Right atrium auricular region (tissue), 2 donors: ENCODE measurements around the gene MGMT. TPM values are rescaled to one million over a fixed set of nuclear protein-coding genes. Genes with fewer than 3 reads are reported as not detected.

Experiments
- DNase-seq: peaks from one replicate; pipeline ENCODE4 v3.0.0-alpha.2; 2019; ENCODE audit warnings: low spot score
- H3K27ac ChIP-seq, 2 donors: fragments of 200-600 bp; sonication (generic); 1 replicate in 1 of 2; 2 replicates in 1 of 2; pipeline ENCODE4 v1.5.1; 2016 to 2019
- H3K27me3 ChIP-seq, 2 donors: fragments of 200-600 bp; sonication (generic); one replicate each; pipeline versions ENCODE4 v1.5.1 to v1.6.0; 2017 to 2019
- H3K36me3 ChIP-seq: fragments of 200-600 bp; sonication (generic); one replicate; pipeline ENCODE4 v1.5.1; 2016
- H3K4me1 ChIP-seq, 2 donors: fragments of 200-600 bp; sonication (generic); one replicate each; pipeline versions ENCODE4 v1.5.1 to v1.6.0; 2017 to 2019
- H3K4me3 ChIP-seq, 2 donors: fragments of 200-600 bp; sonication (generic); 1 replicate in 1 of 2; 2 replicates in 1 of 2; pipeline ENCODE4 v1.5.1; 2017 to 2019; ENCODE audit warnings: mild to moderate bottlenecking in 1 of 2, moderate library complexity in 1 of 2
- H3K9me3 ChIP-seq, 2 donors: fragments of 200-600 bp; sonication (generic); one replicate each; pipeline ENCODE4 v1.5.1; 2019
- CTCF ChIP-seq, 2 donors: fragments of 200-600 bp; sonication (generic); IDR thresholded peaks; one replicate each; pipeline ENCODE4 v1.5.1; 2019; ENCODE audit warnings: antibody characterized with exemption in 2 of 2
- total RNA-seq, 2 donors: library from RNA; depleted of rRNA; stranded (reverse); fragments of >200 nt; gene quantifications; one replicate each; pipeline ENCODE4 v1.1.0, GENCODE V29; 2016

The MGMT gene
- total RNA-seq, 2 donors from 2014 or later, result 18.2 to 19.2 TPM

- H3K27me3 ChIP-seq, result no peaks in the 10 kb centered on the region
- no peak for TF ChIP-seq CTCF (IDR thresholded peaks at IDR 0.05)
- no peaks in the 10 kb centered on the region for H3K36me3 ChIP-seq
- no peak for DNase-seq
- H3K4me3 ChIP-seq, result no peak overlapping the region
- H3K9me3 ChIP-seq, result no peaks in the 10 kb centered on the region
- H3K27ac ChIP-seq, result no peak overlapping the region
- H3K4me1 ChIP-seq, result no peaks in the 10 kb centered on the region
These were observed 56.8 kb downstream of the MGMT start for GRCh38 chr10:129523723-129524316.

- no peak overlapping the region for H3K27ac ChIP-seq
- no peaks in the 10 kb centered on the region for H3K36me3 ChIP-seq
- DNase-seq, result no peak
These were observed 57.9 kb downstream of the MGMT start for GRCh38 chr10:129524936-129525335.

DNA sequence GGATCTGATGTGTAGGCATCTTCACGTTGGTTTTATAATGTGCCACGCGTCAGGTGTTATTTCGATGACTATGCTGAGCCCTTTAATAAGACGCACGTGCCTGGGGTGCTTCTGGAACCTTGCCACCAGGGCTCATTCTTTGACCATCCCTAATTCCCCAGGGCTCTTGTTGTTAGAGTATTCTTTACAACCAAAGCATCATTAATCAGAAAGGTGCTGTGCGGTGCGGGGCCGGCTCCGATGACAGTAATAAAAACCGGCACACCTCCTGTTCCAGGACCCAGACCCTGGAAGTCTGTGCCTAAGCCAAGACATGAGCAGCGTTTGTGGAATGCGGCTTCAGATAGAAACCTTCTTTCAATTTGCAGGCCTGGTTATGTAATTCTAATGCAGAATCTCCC lies 58.4 kb downstream of the MGMT start:
- Histone ChIP-seq H3K4me3 (no peak overlapping the region), H3K27ac (no peak overlapping the region), H3K9me3 (no peaks in the 10 kb centered on the region), H3K36me3 (no peaks in the 10 kb centered on the region), H3K4me1 (no peaks in the 10 kb centered on the region), H3K27me3 (no peaks in the 10 kb centered on the region)
- DNase-seq, result no peak
- TF ChIP-seq CTCF (IDR thresholded peaks at IDR 0.05), result no peak

More at GRCh38 chr10:129524936-129525335, 57.9 kb downstream of the MGMT start:
- H3K4me3 ChIP-seq, result no peak overlapping the region
- no peaks in the 10 kb centered on the region for H3K4me1 ChIP-seq
- no peaks in the 10 kb centered on the region for H3K9me3 ChIP-seq
- no peak for TF ChIP-seq CTCF (IDR thresholded peaks at IDR 0.05)
- no peaks in the 10 kb centered on the region for H3K27me3 ChIP-seq

- Histone ChIP-seq H3K9me3 (no peaks in the 10 kb centered on the region), H3K27ac (no peak overlapping the region), H3K27me3 (no peaks in the 10 kb centered on the region), H3K36me3 (no peaks in the 10 kb centered on the region), H3K4me1 (peaks cover 0 to 2% of the 10 kb centered on the region in 2 donors), H3K4me3 (no peak overlapping the region)
- DNase-seq, result no peak
- TF ChIP-seq CTCF (IDR thresholded peaks at IDR 0.05), result no peak
These were observed 59.9 kb downstream of the MGMT start for GRCh38 chr10:129526943-129527342.

DNA sequence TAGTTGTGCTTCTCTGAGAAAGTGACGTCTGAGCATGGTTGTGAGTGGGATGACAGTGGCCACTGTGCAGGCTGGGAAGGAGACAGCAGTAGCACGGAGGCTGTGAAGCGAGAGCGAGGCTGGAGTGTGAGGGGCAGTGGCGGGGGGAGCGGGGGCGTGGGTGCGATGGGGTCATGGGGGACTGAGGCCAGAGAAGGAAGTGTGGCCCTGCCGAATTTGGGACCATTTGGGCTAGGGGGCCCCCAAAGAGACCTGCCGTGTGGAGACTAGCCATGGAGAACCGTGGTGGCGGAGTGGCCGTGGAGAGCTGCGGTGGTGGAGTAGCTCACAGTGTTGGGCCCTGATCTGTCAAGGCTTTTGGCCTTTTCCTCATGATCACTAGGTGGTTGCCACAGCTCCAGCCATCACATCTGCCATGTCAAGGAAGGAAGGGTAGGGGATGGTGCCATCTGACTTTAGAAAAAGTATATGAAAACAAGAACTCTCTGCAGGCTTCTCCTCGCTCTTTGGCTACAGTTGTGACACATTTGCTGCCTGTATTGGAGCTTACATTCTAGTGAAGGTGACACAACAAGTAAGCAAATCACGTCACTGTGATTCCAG lies 61.4 kb downstream of the MGMT start:
- TF ChIP-seq CTCF (IDR thresholded peaks at IDR 0.05), result no peak
- no peak overlapping the region for H3K4me3 ChIP-seq
- no peak for DNase-seq
- H3K9me3 ChIP-seq, result no peaks in the 10 kb centered on the region
- H3K4me1 ChIP-seq, result peaks cover 0 to 18% of the 10 kb centered on the region in 2 donors
- H3K27me3 ChIP-seq, result no peaks in the 10 kb centered on the region
- H3K36me3 ChIP-seq, result no peaks in the 10 kb centered on the region
- H3K27ac ChIP-seq, result no peak overlapping the region

DNA sequence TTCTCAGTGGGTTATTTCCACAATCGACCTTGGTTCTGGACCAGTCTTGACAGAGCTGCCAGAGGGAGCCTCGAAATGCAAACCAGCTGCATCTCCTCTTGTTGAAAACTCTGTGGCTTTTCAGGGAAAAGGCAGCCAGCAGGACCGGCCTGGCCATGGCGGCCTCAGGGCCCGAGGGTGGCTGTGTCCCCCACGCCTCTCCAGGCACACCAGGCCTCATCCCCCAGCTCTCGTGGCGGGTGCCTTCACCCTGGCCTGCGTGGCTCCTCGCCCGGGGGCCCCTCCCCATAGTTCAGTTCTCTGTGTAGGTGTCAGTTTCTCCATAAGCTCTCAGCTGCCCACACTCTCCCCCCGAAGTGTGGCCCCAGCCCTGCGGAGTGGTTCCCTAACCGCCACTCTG lies 63.5 kb downstream of the MGMT start:
- H3K4me1 ChIP-seq, result peaks cover 0 to 19% of the 10 kb centered on the region in 2 donors
- no peaks in the 10 kb centered on the region for H3K36me3 ChIP-seq
- DNase-seq, result no peak
- no peak overlapping the region for H3K4me3 ChIP-seq
- TF ChIP-seq CTCF (IDR thresholded peaks at IDR 0.05), result no peak
- no peak overlapping the region for H3K27ac ChIP-seq
- H3K27me3 ChIP-seq, result no peaks in the 10 kb centered on the region
- H3K9me3 ChIP-seq, result no peaks in the 10 kb centered on the region
